Lower leg skin (tissue), 4 donors: Measurements from ENCODE around the gene RNPS1. TPM values are rescaled to one million over a fixed set of nuclear protein-coding genes. Genes with fewer than 3 reads are reported as not detected.
A peak's percentile ranks its signal among the peaks of the same experiment; 100 is the strongest.

ENCODE experiments used
- DNase-seq, 2 donors: peaks; one replicate each; pipeline ENCODE4 v3.0.0-alpha.2; 2019; ENCODE audit warnings: low spot score in 2 of 2
- H3K4me3 ChIP-seq: fragments of 200-600 bp; sonication (generic); 2 replicates; pipeline ENCODE4 v1.5.1; 2017; ENCODE audit warnings: mild to moderate bottlenecking, low read depth; ENCODE audit not compliant: poor library complexity, severe bottlenecking
- CTCF ChIP-seq, 3 donors: fragments of 450-650 bp; IDR thresholded peaks; one replicate each; pipeline ENCODE4 v1.5.1; 2016; ENCODE audit warnings: antibody characterized with exemption in 3 of 3, mild to moderate bottlenecking in 3 of 3, moderate library complexity in 2 of 3
- POLR2A ChIP-seq, 2 donors: fragments of 450-650 bp; IDR thresholded peaks; one replicate each; pipeline ENCODE4 v1.6.1; 2016 to 2017; ENCODE audit warnings: antibody characterized with exemption in 2 of 2, mild to moderate bottlenecking in 1 of 2, moderate library complexity in 1 of 2
- WGBS, 2 donors: methylation state at CpG; one replicate each; pipeline ENCODE4 v1.1.5; 2018; 5-methylcytosine and 5-hydroxymethylcytosine counted together
- intact Hi-C: fragments of 100-400 bp; cut with DNase I; formaldehyde crosslinking; loops from one replicate; pipeline ENCODE4 v1.15.0; 2023; ENCODE audit warnings: low total_unique reads
- total RNA-seq, 4 donors: library from RNA; depleted of rRNA; stranded (reverse); fragments of >200 nt; gene quantifications; one replicate each; pipeline ENCODE4 v1.1.0, GENCODE V29; 2016

The RNPS1 gene
- total RNA-seq = 100 to 1,000 TPM; 127 to 132 (median 128) TPM

GRCh38 chr16:2267913-2268666 is at the start of gene RNPS1:
Gene RNPS1 (minus strand): TSS chr16:2268126. CDS start chr16:2264643, 3,483 bp downstream.
- 0% methylated on average over 29 to 61 of the region's 88 CpGs for WGBS, 2 donors
- intact Hi-C loops = no loop called here
- DNase-seq = peak; percentile 94 to 99
- H3K4me3 ChIP-seq = peak within 1 kb of the TSS; percentile 69
- TF ChIP-seq POLR2A (IDR thresholded peaks at IDR 0.05) (peak in 1 of 2 donors; percentile 98), CTCF (IDR thresholded peaks at IDR 0.05) (peak in 1 of 3 donors; percentile 41)

GRCh38 chr16:2317231-2318020 is 49.5 kb upstream of the RNPS1 start:
- no peak for DNase-seq
- intact Hi-C loops = no loop called here
- TF ChIP-seq CTCF (IDR thresholded peaks at IDR 0.05) (no peak), POLR2A (IDR thresholded peaks at IDR 0.05) (no peak)
- 91 to 94% methylated on average over 26 of the region's 26 CpGs for WGBS, 2 donors
- H3K4me3 ChIP-seq = no peak overlapping the region

- no peak for TF ChIP-seq CTCF (IDR thresholded peaks at IDR 0.05)
- no peak for TF ChIP-seq POLR2A (IDR thresholded peaks at IDR 0.05)
- intact Hi-C loops = no loop called here
- no peak overlapping the region for H3K4me3 ChIP-seq
- WGBS, 2 donors = 90 to 96% methylated on average over 30 of the region's 30 CpGs
- DNase-seq = no peak
Observed at GRCh38 chr16:2308089-2308962, 40.4 kb upstream of the RNPS1 start.

- WGBS, 2 donors = 74 to 75% methylated on average over 9 to 10 of the region's 10 CpGs
- intact Hi-C loops = loop anchor here (2.0 kb wide), 1 partner anchor 75 kb away; no protein-coding TSS in a partner anchor
- H3K4me3 ChIP-seq = no peak overlapping the region
- DNase-seq = no peak
- TF ChIP-seq CTCF (IDR thresholded peaks at IDR 0.05) = no peak
- TF ChIP-seq POLR2A (IDR thresholded peaks at IDR 0.05) = no peak
Observed at GRCh38 chr16:2299915-2300192, 31.9 kb upstream of the RNPS1 start.

- no peak overlapping the region for H3K4me3 ChIP-seq
- TF ChIP-seq CTCF (IDR thresholded peaks at IDR 0.05) = no peak
- no peak for TF ChIP-seq POLR2A (IDR thresholded peaks at IDR 0.05)
- no peak for DNase-seq
- intact Hi-C loops = loop anchor here (2.0 kb wide), 1 partner anchor 75 kb away; no protein-coding TSS in a partner anchor
- WGBS, 2 donors = 84 to 89% methylated on average over 31 of the region's 31 CpGs
Observed at GRCh38 chr16:2299121-2299914, 31.4 kb upstream of the RNPS1 start.
